Stimulated activated CD4-positive, alpha-beta T cell treated with anti-CD3 and anti-CD28 coated beads, TNF-alpha, amount 100 ng/mL, for 1 hour (primary cell): ENCODE data around the gene TRPM5.

Experiments used
- DNase-seq, 3 donors: peaks; one replicate each; pipeline ENCODE4 v3.0.0-alpha.2; 2020; ENCODE audit warnings: low read depth in 3 of 3, low spot score in 1 of 3

The TRPM5 gene

DNA sequence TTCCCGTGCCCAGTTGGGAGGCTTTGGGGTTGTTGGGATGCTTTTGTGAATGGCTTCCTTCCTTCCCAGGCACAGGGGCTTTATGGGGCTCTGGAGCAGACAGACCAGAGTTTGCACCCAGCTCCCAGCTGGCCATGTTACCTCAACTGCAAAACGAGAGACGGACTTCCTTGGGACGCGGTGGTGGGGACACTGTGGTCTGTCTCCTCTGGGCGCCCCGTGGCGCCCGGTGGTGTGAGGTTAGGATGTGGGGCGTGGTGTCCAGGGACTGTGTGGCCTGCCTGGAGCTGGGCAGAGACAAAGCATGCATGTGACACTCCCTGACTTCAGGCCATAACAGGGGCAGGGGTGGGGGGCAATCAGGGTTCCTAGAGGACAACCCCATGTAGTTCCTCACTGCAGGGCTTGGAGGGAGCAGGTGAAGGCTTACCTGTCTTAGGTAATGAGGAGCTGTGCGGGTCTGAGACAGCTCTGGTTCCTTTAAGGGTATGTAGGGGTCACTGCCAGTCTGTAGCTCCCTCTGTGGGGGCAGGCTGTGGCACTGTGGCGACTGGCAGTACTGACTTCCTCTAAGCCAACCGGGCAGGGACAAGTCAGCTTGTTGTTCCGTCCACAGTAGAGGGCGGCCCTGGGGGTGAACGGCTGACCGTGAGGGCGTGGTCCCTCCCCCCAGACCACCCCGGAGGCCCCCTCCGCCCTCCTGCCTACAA is 14.9 kb upstream of the TRPM5 start:
- no peak for DNase-seq

DNA sequence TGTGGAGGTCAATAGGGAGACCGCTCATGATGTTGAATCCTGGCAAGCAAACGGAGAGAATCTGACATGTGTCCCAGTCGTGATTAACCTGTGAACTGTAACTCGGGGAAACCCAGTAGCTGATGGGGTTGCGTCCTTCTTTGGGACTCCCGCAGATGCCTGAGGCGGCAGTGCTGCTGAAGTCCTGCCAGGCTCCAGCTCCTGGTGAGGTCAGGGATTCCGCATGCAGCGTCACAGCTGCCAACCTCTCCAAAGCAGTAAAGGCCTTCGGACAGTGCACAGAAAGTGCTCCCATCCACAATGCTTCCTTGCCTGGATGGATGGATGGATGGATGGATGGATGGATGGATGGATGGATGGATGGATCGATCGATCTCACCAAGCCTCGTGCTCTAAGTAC is 14.0 kb upstream of the TRPM5 start:
- DNase-seq: no peak

DNA sequence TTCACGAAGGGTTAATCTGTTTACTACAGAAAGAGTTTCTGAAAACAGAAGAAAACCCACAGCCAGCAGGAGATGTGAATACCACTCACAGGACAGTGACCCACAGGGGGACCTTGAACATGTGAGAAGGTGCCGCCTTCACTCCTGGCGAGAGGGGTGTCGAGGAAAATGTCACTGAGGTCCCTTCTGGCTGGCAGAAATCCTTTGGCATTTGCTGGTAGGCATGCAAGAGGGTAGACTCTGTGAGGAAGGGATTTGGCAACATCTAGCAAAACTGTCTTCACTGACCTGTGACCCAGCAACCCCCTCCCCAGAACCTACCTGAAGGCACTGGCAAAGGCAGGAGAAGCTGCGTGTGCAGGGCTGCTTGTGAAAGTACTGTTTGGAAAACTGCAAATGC is 9.1 kb upstream of the TRPM5 start:
- DNase-seq: no peak

DNA sequence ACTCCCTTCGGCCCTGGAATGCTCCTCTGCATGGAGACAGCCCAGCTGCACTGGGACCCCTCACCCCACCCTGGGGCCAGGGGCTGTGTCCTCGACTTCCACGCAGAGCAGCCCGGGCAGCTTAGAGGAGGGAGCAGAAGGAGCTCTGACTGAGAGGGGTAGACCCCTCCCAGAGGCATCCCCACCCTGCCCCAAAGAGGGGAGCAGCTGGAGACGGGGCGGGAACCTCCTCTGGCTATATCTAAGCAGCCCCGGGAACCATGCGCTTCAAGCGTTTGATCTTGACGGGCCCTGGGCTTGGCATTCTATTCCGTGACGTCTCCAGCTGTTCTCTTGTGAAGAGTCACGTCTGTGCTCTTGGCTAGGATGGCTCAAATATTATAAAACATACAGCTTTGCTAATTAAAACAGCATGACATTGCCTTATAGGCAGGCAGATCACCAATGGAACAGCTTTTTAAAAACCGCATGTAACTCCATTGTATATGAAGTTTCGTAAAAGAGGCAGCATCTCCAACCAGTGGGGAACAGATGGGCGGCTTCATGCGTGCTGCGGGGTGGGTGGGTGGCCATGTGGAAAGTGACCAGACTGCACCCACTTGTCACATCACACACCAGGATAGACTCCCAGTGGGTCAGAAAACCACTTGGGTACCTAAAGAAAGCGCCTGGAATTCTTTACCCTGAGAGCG is 8.2 kb upstream of the TRPM5 start:
- DNase-seq: no peak

DNA sequence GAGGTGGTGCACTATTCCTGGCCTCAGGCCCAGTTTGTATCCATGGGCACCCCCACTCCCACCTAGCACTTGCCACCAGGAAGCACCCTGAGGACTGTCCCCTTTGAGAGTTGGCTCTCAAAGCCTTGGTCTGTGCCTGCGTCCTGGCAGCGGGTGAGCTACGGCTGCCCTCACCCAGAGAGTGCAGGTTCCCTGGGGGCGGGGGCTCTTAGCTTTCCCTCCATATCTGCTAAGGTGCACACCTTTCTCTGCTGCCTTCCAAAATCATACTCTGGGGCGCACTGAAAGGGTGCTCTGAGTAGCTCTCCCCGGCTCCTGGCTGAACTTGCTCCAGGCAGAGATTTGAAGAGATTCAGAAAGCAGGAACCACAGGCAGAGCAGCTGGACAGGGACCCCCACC is 7.6 kb upstream of the TRPM5 start:
- no peak for DNase-seq

DNA sequence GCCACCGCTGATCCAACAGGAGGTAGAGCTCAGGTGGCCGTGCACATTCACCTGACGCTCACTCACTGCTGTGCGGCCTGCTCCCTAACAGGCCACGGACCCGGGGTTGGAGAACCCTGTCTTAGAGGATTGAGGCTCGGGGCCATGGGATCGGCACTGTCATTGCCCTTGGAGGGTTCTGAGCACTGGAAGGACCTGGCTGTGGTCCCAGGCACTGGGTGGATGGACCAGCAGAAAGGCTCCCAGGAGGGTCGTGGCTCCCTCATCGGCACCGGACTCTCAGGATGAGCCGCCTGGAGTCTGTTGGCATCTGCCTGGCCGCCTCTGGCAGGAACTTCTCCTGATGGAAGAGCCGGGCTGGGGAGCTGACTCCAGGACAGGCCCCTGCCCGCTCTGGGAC is 7.0 kb upstream of the TRPM5 start:
- DNase-seq: no peak

DNA sequence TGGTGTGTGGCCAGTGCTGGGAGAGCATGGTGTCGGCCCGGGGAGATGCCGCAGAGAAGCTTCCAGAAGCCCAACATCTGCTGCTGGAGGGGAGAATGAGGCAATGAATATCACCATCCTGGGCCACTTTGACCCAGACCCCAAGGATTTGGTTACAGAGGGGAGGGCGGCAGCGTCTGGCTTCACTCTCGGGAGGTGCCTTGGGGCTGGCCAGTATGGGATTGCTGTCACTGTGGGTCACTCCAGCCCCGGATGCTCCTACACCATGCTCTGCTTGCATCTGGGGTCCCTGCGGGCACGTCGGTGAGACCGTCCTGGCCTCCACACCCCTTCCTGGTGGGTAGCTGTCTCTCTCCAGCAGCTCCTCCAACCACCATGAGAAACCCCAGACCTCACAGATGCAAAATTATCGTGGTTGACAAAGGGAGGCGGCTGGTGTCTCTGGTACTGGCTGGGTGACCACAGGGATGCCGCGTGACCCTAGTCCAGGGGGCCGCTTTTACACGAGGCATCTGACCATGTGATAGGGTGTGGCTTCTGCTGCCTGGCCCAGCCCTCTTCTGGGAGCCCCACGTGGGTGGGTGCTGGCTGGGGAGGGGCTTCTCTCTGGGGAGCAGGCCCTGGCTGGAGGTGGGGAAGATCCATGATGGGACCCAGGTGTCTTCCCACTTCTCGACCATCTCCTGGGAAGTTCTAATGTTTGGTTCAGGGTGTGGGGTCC is 6.2 kb upstream of the TRPM5 start:
- DNase-seq: no peak

DNA sequence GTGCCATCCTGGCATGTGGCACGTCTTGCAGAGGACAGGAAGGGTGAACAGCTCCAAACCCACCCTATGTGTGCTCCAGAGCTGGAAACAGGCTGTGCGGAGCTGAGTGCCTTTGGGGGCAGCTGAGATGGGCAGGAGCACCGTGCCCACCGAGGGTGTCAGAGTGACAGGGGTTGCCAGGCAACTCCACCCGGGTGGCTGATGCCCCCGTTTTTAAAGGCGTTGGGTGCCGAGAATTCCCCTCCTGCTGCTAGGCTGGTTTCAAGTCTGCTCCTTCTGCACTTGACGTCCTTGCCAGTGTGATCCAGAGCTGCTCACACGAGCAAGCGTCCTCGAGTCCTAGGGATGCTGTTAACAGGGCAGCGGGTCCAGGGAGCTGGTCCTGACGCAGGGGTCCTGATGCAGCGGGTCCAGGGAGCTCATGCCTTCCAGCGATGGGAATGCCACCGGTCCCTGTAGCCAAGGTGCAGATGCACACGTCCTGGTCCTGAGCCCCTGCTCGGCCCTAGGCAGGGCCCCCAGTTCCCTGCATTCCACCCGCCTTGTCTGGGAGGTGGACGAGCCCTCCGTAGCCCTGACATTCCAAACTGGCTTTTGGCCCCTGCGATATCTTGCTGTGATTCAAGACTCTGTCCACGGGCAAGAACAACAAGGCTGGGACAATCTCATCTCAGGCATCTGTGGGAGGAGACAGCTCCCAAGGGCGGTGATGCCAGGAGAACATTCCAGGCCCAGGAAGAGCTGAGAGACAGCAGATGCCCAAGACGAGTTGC is 5.4 kb upstream of the TRPM5 start:
- no peak for DNase-seq

DNA sequence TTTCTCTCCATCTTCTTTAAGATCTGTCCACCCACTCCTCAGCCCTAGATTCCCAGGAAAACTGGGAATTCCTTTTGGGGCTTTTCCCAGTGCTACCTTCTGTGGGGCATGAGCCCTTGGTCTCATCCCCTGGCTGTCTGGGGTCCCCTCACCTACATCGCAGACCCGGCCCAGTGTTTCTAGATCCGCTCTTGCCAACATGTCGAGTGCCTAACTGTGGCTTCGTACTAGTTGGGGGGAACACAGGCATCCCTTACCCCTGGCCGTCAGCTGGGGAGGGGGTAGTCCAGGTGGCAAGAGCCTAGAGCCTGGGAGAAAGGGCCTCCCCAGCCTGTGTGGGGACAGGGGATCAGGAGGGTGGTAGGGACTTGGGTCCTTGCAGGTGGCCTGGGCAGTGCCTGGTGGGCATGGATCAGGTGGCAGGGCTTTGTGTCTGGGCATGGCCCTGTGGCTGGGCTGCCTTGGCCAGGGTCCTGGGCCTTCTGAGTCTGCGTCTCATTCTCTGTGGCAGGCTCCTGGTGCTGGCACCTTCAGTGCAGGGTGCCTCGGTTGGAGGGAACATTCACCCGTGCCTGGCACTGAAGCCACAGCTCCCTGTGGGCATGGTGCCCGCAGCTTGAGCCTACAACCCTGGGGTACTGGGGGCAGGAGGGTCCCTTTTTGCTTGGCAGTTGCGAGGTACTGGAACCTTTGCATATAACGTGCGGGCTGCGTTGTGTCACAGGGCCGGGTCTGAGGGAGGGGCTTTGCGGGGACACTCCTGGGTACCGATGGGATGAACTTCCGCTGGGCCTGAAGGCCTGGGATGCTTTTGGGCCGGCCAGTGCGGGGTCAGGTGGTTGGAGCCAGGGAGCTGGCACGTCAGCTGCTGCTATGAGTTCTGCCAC is 4.6 kb upstream of the TRPM5 start:
- no peak for DNase-seq

DNA sequence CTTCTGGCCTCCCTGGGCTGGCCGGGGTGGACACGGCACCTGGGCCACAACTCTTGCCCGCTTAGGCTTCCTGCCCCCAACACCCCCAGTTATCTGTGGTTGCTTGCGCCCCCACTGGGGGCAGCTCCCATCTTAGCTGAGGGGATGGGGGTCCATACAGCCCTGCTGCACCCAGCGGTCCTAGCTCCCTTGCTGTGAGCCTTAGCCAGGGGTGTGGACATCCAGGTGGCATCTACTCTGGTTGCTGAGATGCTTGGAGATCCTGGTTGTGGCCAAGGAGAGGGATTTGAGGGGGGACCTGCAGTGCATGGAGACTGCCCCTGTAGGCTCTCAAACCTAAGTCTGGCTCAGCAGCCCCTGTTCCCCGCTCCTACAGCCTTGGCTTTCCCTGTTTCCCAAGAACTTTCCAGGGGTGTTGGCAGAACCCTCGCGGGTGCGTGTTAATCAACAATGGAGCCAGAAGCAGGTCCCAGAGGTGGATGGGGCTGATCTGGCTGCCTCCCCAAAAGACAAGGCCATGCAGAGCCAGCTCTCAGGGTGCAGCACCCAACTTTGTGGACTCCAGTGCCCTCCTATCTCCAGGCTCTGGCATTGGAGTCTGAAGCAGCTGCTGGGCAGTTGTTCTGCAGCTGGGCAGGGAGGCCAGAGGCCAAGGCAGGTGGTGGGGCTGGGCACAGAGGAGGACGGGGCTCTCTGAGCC is 3.8 kb upstream of the TRPM5 start:
- DNase-seq: no peak

DNA sequence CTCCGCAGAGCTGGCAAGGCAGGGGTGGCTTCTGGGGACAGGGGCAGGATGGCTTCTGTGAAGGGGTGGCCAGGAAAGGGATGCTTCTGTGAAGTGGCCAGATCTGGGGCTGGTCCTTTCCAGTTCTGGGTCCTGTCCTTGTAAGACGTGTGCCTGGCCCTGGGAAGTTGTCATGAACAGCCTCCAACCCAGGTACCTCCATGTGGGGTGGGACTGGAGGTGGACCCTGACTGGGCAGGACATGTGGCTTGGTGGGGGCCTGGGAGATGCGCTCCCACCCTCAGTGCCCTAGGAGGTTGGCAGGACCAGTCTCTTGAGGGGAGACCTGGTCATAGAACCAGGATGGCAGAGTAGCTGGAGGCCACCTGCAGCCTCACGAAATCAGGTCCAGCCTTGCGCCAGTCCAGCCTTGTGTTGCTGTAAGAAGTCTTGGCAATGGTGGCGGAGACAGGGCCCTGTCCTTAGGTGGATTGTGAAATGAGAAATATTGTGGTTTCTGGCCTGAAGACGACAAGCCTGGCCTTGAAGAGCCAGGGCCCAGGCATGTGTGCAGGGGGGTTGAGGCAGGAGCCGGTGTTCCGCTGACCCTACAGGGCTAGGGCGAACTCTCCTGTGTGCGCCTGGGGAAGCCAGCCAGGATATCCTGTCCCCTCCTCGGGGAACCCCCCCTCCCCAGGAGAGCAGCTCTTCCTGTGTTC is 3.1 kb upstream of the TRPM5 start:
- DNase-seq: no peak

DNA sequence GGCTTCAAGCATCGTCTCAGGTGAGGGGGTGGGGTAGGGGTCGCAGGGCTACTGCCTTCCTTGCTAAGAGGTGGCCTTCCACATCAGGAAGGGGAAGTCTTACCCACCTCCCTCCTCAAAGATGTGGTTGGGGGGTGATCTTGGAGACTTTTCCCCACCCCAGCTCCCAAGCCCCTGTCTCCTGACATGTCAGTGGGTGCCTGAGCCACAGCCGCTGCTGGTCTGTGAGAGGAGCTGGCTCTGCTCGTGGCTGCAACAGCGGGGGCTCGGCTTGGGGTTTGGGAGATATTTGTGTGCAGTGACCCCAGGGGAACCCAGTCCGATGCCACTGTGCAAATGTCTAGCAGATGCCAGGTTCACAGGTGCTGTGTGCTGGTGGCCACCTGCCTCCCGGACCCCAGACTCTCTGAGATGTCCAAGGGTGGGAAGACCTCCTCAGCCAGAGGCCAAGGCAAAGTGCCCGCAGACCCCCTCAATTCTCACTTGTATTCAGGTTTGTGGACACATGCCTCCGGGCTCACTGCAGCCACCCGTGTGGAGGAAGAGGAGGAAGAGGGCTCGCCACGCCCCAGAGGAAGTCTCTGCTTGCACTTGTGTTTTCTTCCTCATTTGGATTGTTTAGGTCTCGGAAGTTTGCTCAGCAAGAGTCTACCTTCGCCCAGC is 2.4 kb upstream of the TRPM5 start:
- DNase-seq: no peak

DNA sequence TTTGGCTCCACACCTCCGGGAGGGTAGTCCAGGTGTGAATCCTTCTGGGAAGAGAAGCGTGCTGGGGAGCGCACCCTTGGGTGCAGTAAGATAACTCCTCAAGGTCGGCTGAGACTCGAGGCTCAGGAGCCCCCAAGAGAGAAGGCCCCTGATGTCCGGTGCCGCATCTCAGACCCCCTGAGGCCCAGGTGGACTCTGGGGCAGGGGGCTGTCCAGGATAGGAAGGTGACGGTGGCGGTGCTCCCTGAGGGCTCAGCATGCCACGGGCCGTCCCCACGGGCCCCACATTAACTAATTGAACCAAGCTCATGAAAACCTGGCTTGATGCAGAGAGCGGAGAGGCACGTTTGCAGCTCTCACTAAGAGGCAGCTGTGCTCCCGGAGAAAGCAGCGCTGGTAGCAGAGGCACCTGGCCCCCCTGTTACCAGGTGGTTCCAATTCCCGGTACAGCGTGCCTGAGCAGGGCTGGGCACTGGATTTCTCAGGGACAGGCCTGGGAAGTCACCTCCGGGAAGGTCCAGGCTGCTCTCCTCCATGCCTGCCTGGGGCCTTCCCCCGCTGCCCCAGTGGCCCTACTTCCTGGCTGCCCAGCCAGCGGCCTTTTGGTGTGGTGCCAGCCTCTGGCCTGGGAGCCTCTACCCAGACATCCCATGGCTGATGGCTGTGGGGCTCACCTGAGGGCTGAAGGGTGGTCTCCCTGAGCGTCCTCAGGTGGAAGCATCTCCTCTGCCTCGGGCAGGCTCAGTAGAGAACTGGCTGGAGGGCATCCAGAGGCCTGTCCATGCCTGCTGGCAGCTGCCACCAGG is 1.6 kb upstream of the TRPM5 start:
- no peak for DNase-seq

DNA sequence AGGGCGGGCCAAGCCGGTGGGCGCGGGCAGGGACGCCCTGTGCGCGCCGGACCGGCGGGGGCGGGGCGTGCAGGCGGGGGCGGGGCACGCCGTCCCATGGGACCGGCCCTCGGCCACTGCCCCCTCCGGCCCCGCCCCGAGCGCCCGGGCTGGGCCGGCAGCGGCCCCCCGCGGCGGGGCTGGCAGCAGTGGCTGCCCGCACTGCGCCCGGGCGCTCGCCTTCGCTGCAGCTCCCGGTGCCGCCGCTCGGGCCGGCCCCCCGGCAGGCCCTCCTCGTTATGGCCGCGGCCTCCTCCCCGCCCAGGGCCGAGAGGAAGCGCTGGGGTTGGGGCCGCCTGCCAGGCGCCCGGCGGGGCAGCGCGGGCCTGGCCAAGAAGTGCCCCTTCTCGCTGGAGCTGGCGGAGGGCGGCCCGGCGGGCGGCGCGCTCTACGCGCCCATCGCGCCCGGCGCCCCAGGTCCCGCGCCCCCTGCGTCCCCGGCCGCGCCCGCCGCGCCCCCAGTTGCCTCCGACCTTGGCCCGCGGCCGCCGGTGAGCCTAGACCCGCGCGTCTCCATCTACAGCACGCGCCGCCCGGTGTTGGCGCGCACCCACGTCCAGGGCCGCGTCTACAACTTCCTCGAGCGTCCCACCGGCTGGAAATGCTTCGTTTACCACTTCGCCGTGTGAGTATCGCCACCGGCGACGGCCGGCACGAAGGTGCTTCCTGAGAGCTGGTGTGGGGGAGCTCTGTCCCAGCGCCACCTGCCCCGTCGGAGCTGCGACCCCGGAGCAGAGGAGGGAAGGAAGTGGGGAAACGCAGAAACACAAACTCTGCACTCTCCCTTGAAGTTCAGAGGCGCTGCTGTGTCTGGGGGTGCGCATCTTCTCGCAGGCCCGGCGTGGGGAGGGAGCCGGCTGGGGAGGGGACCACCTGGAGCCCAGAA is 769 bp upstream of the TRPM5 start, which contains the start of gene KCNQ1:
TSS of gene KCNQ1 (plus strand) at position 188 of the 925 bp plus-strand sequence. CDS start at position 279, 91 bp downstream.
- DNase-seq: no peak

DNA sequence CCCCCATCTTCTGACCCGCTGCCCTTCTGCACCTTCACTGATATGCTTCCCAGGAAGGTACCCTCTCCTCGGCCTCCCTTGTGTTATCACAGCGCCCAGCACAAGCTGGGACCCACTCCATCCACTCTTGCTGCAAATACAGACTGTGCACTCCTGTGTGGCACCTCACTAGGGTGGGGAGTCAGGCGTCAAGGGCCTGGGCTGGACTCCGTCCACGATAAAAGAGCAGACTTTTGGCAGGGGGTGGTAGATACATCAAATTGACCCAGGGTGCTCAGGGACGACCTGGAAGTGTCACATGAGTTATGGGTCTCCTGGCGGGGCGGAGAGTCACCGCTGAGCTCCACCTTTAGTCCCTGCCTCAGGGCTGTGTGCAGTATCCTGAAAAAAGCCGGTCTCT is 908 bp downstream of the TRPM5 start:
- DNase-seq: no peak

DNA sequence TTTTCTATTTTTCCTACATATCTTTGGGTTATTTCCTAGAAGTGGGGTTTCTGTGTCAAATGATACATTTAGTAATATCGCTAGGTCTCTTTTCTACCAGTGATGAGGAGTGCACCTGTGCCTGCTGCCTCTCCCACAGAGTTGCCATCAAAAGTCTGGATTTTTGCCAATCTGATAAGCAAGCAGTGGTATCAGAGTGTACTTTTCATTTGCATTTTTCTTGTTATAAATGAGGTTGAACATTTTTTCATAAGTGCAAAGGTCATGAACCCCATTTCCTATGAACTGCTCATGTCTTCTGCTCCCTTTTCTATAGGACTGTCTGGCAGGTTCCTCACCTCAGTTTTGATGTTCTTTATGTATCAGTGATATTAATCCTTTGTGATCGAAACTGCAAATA is 1.7 kb downstream of the TRPM5 start:
- DNase-seq: no peak

DNA sequence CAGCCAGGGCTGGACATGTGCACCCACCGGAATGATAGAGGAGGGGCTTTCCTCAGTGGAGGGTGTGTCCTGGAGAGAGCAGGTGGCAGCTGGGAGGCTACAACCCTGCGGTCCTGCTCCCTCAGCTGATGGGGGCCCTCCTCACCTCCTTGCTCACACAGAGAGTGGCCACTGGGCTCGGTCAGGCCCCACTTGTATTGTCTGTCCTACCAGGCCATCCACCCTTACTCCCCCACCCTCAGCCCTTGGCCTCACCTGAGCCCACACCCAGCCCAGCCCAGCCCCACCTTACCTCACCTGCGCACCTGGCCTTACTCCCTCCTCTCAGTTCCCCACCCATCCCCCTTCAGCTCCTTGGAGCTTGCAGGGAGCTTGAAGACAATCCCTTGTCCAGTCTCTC is 3.1 kb downstream of the TRPM5 start:
- no peak for DNase-seq
